ACC112 (cell line): ENCODE results near the gene BRAF.
"Not testable (repeated sequence)": the region's sequence is repeated elsewhere in the genome, so short reads cannot be mapped to it uniquely, and the experiment has no call there.

Experiments
- H2AFZ ChIP-seq: fragments of 200-600 bp; sonication (generic); one replicate; pipeline ENCODE4 v1.6.0; 2017; ENCODE audit warnings: antibody characterized with exemption, low read length; ENCODE audit not compliant: unreplicated experiment
- H3K27ac ChIP-seq: fragments of 200-600 bp; sonication (generic); 2 replicates; pipeline ENCODE4 v1.5.1; 2014; ENCODE audit warnings: low read depth, mild to moderate bottlenecking, antibody characterized with exemption, low read length, moderate library complexity
- H3K27me3 ChIP-seq: fragments of 200-600 bp; sonication (generic); 2 replicates; pipeline ENCODE4 v1.6.1; 2014; ENCODE audit warnings: mild to moderate bottlenecking, antibody characterized with exemption, low read length, moderate library complexity, mixed read lengths; ENCODE audit not compliant: insufficient read depth
- H3K36me3 ChIP-seq: fragments of 200-600 bp; sonication (generic); 2 replicates; pipeline ENCODE4 v1.6.1; 2016; ENCODE audit warnings: mild to moderate bottlenecking, antibody characterized with exemption, low read length, moderate library complexity, mixed read lengths; ENCODE audit not compliant: insufficient read depth
- H3K4me1 ChIP-seq: fragments of 200-600 bp; sonication (generic); one replicate; pipeline ENCODE4 v1.6.1; 2016; ENCODE audit warnings: low read length, mixed read lengths; ENCODE audit not compliant: insufficient read depth, unreplicated experiment, control insufficient read depth
- H3K4me3 ChIP-seq: fragments of 200-600 bp; sonication (generic); 2 replicates; pipeline ENCODE4 v1.5.1; 2014; ENCODE audit warnings: mild to moderate bottlenecking, low read depth, low read length
- H3K79me2 ChIP-seq: fragments of 200-600 bp; sonication (generic); one replicate; pipeline ENCODE4 v1.6.0; 2016; ENCODE audit warnings: low read length; ENCODE audit not compliant: control insufficient read depth, unreplicated experiment, insufficient read depth

BRAF gene

GRCh38 chr7:140674899-140675701, 249.6 kb downstream of the BRAF start:
- H3K4me1 ChIP-seq, result peaks cover 15% of the 10 kb centered on the region
- no peaks in the 10 kb centered on the region for H3K79me2 ChIP-seq
- H3K36me3 ChIP-seq, result no peaks in the 10 kb centered on the region
- no peaks in the 10 kb centered on the region for H3K27me3 ChIP-seq
- H3K27ac ChIP-seq, result no peak overlapping the region
- H2AFZ ChIP-seq, result no peak overlapping the region
- peak overlapping the region; percentile 23; the same call in 1 of the 2 replicates for H3K4me3 ChIP-seq

- no peak overlapping the region for H3K27ac ChIP-seq
- peaks cover 15% of the 10 kb centered on the region for H3K4me1 ChIP-seq
Observed at GRCh38 chr7:140674356-140674800, 250.4 kb downstream of the BRAF start.

GRCh38 chr7:140673774-140674155, 251.0 kb downstream of the BRAF start:
- H3K36me3 ChIP-seq, result no peaks in the 10 kb centered on the region
- peaks cover 15% of the 10 kb centered on the region for H3K4me1 ChIP-seq
- H3K27me3 ChIP-seq, result no peaks in the 10 kb centered on the region
- H3K4me3 ChIP-seq, result peak overlapping the region; percentile 98
- no peak overlapping the region for H3K27ac ChIP-seq
- no peaks in the 10 kb centered on the region for H3K79me2 ChIP-seq
- H2AFZ ChIP-seq, result peak overlapping the region; percentile 98

More at GRCh38 chr7:140674356-140674800, 250.4 kb downstream of the BRAF start:
- peak overlapping the region; percentile 98 for H3K4me3 ChIP-seq
- no peak overlapping the region for H2AFZ ChIP-seq
- no peaks in the 10 kb centered on the region for H3K36me3 ChIP-seq
- H3K79me2 ChIP-seq, result no peaks in the 10 kb centered on the region
- no peaks in the 10 kb centered on the region for H3K27me3 ChIP-seq

- peak overlapping the region; percentile 98 for H2AFZ ChIP-seq
- no peaks in the 10 kb centered on the region for H3K27me3 ChIP-seq
- no peaks in the 10 kb centered on the region for H3K79me2 ChIP-seq
- H3K4me1 ChIP-seq, result peaks cover 15% of the 10 kb centered on the region
- H3K27ac ChIP-seq, result no peak overlapping the region
- no peaks in the 10 kb centered on the region for H3K36me3 ChIP-seq
- peak overlapping the region; percentile 98 for H3K4me3 ChIP-seq
Observed at GRCh38 chr7:140673063-140673773, 251.5 kb downstream of the BRAF start.

GRCh38 chr7:140672382-140673062, 252.2 kb downstream of the BRAF start, which contains the start of gene ADCK2:
Gene ADCK2, plus strand, starts transcription at chr7:140672945. Its CDS starts 386 bp downstream, at chr7:140673331.
- Histone ChIP-seq H3K79me2 (no peaks in the 10 kb centered on the region), H3K36me3 (no peaks in the 10 kb centered on the region), H2AFZ (peak within 1 kb of the TSS; percentile 98), H3K4me3 (peak within 1 kb of the TSS; percentile 98), H3K27ac (no peak within 1 kb of the TSS), H3K27me3 (no peaks in the 10 kb centered on the region), H3K4me1 (peaks cover 15% of the 10 kb centered on the region)

GRCh38 chr7:140671966-140672365, 252.8 kb downstream of the BRAF start:
- Histone ChIP-seq H3K27me3 (no peaks in the 10 kb centered on the region), H3K79me2 (no peaks in the 10 kb centered on the region), H2AFZ (no peak overlapping the region), H3K4me3 (no peak overlapping the region), H3K27ac (no peak overlapping the region), H3K4me1 (peaks cover 15% of the 10 kb centered on the region), H3K36me3 (no peaks in the 10 kb centered on the region)

GRCh38 chr7:140670343-140670935, 254.3 kb downstream of the BRAF start:
- no peaks in the 10 kb centered on the region for H3K79me2 ChIP-seq
- peaks cover 9% of the 10 kb centered on the region for H3K4me1 ChIP-seq
- no peak overlapping the region for H3K27ac ChIP-seq
- no peak overlapping the region for H3K4me3 ChIP-seq
- no peaks in the 10 kb centered on the region for H3K36me3 ChIP-seq
- no peaks in the 10 kb centered on the region for H3K27me3 ChIP-seq
- no peak overlapping the region for H2AFZ ChIP-seq

GRCh38 chr7:140669862-140670261, 254.9 kb downstream of the BRAF start:
- not testable (repeated sequence) for H2AFZ ChIP-seq, H3K4me1 ChIP-seq, H3K27me3 ChIP-seq, H3K36me3 ChIP-seq, H3K79me2 ChIP-seq, H3K4me3 ChIP-seq, H3K27ac ChIP-seq

GRCh38 chr7:140669352-140669751, 255.4 kb downstream of the BRAF start:
- Histone ChIP-seq H3K4me3 (no peak overlapping the region), H3K4me1 (peaks cover 7% of the 10 kb centered on the region), H3K27ac (no peak overlapping the region), H2AFZ (no peak overlapping the region), H3K36me3 (no peaks in the 10 kb centered on the region), H3K27me3 (no peaks in the 10 kb centered on the region), H3K79me2 (no peaks in the 10 kb centered on the region)
